HG03135 (cell line): ENCODE measurements around the gene LRRC14B.

Source experiments
- ATAC-seq: cut with Tn5 transposase; IDR thresholded peaks from one replicate; pipeline ENCODE4 v1.9.1; 2021; ENCODE audit warnings: mild to moderate bottlenecking, moderate library complexity; ENCODE audit not compliant: unreplicated experiment

LRRC14B gene

GRCh38 chr5:173392-174290, 17.7 kb upstream of the LRRC14B start:
- ATAC-seq: no peak

- ATAC-seq: no peak
Measured at GRCh38 chr5:174291-174600, 17.0 kb upstream of the LRRC14B start.

GRCh38 chr5:174876-175465, 16.3 kb upstream of the LRRC14B start:
- ATAC-seq: no peak

- no peak for ATAC-seq
Measured at GRCh38 chr5:176296-176823, 14.9 kb upstream of the LRRC14B start.

GRCh38 chr5:178110-178509, 13.2 kb upstream of the LRRC14B start:
- ATAC-seq: no peak

- ATAC-seq: no peak
Measured at GRCh38 chr5:179401-179800, 11.9 kb upstream of the LRRC14B start.

- no peak for ATAC-seq
Measured at GRCh38 chr5:180286-180918, 10.9 kb upstream of the LRRC14B start.

- ATAC-seq: no peak
Measured at GRCh38 chr5:181160-181559, 10.1 kb upstream of the LRRC14B start.

- no peak for ATAC-seq
Measured at GRCh38 chr5:181566-181965, 9.7 kb upstream of the LRRC14B start.

- ATAC-seq: no peak
Measured at GRCh38 chr5:182126-182525, 9.2 kb upstream of the LRRC14B start.

GRCh38 chr5:184471-184870, 6.8 kb upstream of the LRRC14B start:
- ATAC-seq: no peak

- ATAC-seq: no peak
Measured at GRCh38 chr5:185095-186070, 5.9 kb upstream of the LRRC14B start.

GRCh38 chr5:186091-187041, 4.9 kb upstream of the LRRC14B start:
- ATAC-seq: no peak

GRCh38 chr5:187042-187431, 4.3 kb upstream of the LRRC14B start:
- ATAC-seq: no peak

GRCh38 chr5:187617-188451, 3.5 kb upstream of the LRRC14B start:
- ATAC-seq: no peak

GRCh38 chr5:188488-189481, 2.5 kb upstream of the LRRC14B start:
- ATAC-seq: peak; percentile 85

GRCh38 chr5:189486-189885, 1.8 kb upstream of the LRRC14B start:
- ATAC-seq: no peak

GRCh38 chr5:189976-190365, 1.3 kb upstream of the LRRC14B start:
- ATAC-seq: no peak
